Adrenal gland (tissue), 5 donors: ENCODE data around the gene IRF9.

Experiments used
- POLR2A ChIP-seq, 2 donors: fragments of 450-650 bp; IDR thresholded peaks; one replicate each; pipeline ENCODE4 v1.6.1; 2017; ENCODE audit warnings: antibody characterized with exemption in 2 of 2, mild to moderate bottlenecking in 2 of 2, moderate library complexity in 1 of 2
- TF ChIP-seq, protein P1 (sequence below), 6 experiments: fragments of 450-650 bp in 4 of 6; fragments of 200-600 bp in 2 of 6; sonication (generic) in 1 of 6; IDR thresholded peaks; 1 replicate in 5 of 6; 2 replicates in 1 of 6; pipeline versions ENCODE4 v1.5.1 to v1.8.0; 2016 to 2021; ENCODE audit warnings: antibody characterized with exemption in 6 of 6, mild to moderate bottlenecking in 2 of 6, moderate library complexity in 1 of 6
- donor health status: DM: no; HTN: no; CAD: no.

DNA sequence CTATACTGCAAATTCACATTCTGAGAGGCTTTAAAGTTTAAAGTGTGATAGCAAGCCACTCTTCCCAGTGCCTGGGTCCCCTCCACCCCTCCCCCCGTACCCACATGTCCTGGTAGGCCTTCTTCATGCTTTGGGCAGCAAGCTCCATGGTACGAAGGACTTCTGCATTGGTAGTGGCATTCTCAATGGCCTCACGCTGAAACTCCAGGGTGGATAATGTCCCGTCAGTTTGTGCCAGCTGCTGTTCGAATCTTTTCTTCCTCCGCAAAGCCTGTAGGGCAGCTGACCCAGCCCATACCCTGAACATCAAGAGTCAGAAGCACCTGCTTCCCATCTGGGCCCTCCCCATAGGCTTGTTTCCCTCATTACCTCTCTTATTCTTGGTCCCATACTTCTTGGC, 50.2 kb downstream of the IRF9 start:
- TF ChIP-seq, protein P1, sequence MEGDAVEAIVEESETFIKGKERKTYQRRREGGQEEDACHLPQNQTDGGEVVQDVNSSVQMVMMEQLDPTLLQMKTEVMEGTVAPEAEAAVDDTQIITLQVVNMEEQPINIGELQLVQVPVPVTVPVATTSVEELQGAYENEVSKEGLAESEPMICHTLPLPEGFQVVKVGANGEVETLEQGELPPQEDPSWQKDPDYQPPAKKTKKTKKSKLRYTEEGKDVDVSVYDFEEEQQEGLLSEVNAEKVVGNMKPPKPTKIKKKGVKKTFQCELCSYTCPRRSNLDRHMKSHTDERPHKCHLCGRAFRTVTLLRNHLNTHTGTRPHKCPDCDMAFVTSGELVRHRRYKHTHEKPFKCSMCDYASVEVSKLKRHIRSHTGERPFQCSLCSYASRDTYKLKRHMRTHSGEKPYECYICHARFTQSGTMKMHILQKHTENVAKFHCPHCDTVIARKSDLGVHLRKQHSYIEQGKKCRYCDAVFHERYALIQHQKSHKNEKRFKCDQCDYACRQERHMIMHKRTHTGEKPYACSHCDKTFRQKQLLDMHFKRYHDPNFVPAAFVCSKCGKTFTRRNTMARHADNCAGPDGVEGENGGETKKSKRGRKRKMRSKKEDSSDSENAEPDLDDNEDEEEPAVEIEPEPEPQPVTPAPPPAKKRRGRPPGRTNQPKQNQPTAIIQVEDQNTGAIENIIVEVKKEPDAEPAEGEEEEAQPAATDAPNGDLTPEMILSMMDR (IDR thresholded peaks at IDR 0.05), result no peak
- TF ChIP-seq POLR2A (IDR thresholded peaks at IDR 0.05), result no peak
